Measurements from ENCODE around the gene RPS24.

Gene RPS24

GRCh38 chr10:78033637-78034470, at the start of gene RPS24:
Gene RPS24, plus strand, starts transcription at chr10:78033863. Its CDS starts 39 bp downstream, at chr10:78033902.
- Histone ChIP-seq H3K79me2 (ENCODE audit: insufficient read depth, low read depth) (peaks cover 44% of the 10 kb centered on the region), H3K4me3 (IDR thresholded peaks at IDR 0.05; ENCODE audit: insufficient read depth, low read depth, low read length) (no peak within 1 kb of the TSS), H3K27ac (peak within 1 kb of the TSS; percentile 70), H3K9ac (peak within 1 kb of the TSS; percentile 89), H4K20me1 (ENCODE audit: insufficient read depth) (peaks cover 39% of the 10 kb centered on the region), H3K4me1 (ENCODE audit: low read depth, poor library complexity, severe bottlenecking) (peaks cover 43% of the 10 kb centered on the region), H2AFZ (ENCODE audit: low read depth) (peak within 1 kb of the TSS; percentile 70; the same call in 1 of the 2 replicates), H3K4me2 (peak within 1 kb of the TSS; percentile 82), H3K36me3 (ENCODE audit: insufficient read depth) (peaks cover 25% of the 10 kb centered on the region; the same call in 1 of the 2 replicates), H3K27me3 (ENCODE audit: insufficient read depth, low read depth) (0 out of 2 replicates have a peak, but pooled peaks cover 3% of the 10 kb centered on the region)
- TF ChIP-seq CTCF (conservative IDR thresholded peaks at IDR 0.05; ENCODE audit: low read depth, low read length) = 0 out of 2 replicates have a peak, but pooled peaks have one; percentile 16

DNA sequence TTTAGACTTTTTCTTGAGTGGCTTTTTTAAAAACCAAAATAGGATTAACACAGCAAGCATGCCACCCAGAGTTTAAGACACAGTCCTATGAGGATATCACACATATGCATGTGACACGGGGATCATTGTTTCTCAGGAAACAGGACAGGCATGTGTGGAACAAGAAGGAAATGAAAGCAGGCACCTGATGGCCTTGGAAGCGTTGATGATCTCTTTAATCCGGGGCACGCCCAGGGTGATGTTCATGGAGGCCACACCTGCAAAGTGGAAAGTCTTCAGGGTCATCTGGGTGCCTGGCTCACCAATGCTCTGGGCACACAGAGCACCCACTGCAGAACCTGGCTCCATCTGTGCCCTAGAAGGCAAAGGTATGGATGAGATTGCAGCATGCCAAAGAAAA, 48.7 kb upstream of the RPS24 start:
- H3K27ac ChIP-seq = no peak overlapping the region
- H3K27me3 ChIP-seq (ENCODE audit: insufficient read depth, low read depth) = no peaks in the 10 kb centered on the region
- TF ChIP-seq CTCF (conservative IDR thresholded peaks at IDR 0.05; ENCODE audit: low read depth, low read length) = no peak
- H3K4me3 ChIP-seq (IDR thresholded peaks at IDR 0.05; ENCODE audit: insufficient read depth, low read depth, low read length) = no peak overlapping the region
- no peak overlapping the region for H3K9ac ChIP-seq
- H2AFZ ChIP-seq (ENCODE audit: low read depth) = no peak overlapping the region
- no peak overlapping the region for H3K4me2 ChIP-seq
- no peaks in the 10 kb centered on the region for H4K20me1 ChIP-seq (ENCODE audit: insufficient read depth)
- 0 out of 2 replicates have a peak, but pooled peaks cover 7% of the 10 kb centered on the region for H3K36me3 ChIP-seq (ENCODE audit: insufficient read depth)
- H3K4me1 ChIP-seq (ENCODE audit: low read depth, poor library complexity, severe bottlenecking) = no peaks in the 10 kb centered on the region
- H3K79me2 ChIP-seq (ENCODE audit: insufficient read depth, low read depth) = no peaks in the 10 kb centered on the region

DNA sequence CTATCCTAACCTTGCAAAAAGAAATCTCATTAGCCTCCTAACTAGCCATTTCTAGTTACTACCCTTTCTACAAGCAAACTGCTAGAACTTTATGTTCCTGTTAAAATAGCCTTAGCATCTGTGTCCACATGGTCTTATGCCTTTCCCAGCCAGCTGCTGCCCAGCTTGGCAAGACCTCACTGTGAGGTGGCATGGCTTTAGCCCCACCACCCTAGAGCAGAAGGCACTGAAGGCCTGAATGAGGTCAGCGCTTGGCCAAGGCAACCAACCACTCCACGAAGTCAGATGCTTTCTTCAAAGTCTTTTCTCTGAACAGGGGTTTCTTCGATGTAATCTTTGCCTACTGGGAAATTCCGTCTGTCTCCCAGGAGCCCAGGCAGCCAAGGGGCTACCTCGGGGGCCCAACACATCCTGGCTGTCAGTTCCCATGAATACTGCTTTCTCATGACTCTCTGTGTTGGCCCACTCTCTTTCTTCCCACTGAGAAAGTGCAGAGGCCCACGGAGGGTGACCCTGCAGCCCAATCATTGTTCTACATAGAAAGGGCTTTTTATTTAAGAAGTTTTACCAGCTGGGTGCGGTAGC, 45.9 kb upstream of the RPS24 start:
- peaks cover 12% of the 10 kb centered on the region; the same call in 1 of the 2 replicates for H3K36me3 ChIP-seq (ENCODE audit: insufficient read depth)
- no peak for TF ChIP-seq CTCF (conservative IDR thresholded peaks at IDR 0.05; ENCODE audit: low read depth, low read length)

DNA sequence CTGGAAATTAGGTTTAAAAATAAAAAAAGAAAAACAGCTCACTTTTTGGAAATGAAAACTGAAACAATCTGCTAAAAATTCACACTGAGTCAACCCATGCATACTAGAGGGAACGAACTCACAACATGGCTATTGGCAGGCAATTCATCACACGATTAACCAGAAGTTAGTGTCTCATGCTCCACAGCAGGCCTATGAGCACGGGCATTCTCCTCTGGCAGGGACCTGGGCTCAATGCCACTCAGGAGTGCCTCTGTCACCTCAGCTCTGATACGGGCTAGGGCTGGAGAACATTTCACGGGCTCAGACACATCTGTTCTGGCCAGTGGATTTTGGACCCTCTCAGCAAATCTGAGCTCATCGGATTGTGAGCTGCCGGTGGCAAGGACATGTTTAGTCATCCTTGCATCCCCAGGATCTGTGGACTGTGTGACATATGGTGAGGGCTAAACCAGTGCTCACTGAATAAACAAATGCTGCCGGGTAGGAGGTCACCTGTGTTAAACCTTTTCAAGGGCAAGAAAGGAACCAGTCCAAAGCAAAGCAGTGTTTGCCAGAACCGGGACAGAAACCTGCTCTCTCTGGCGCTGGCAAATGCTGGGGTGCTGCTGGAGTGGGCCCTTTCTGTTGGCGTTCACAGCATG, 44.5 kb upstream of the RPS24 start:
- no peak overlapping the region for H3K4me2 ChIP-seq
- H3K4me3 ChIP-seq (IDR thresholded peaks at IDR 0.05; ENCODE audit: insufficient read depth, low read depth, low read length) = no peak overlapping the region
- H4K20me1 ChIP-seq (ENCODE audit: insufficient read depth) = no peaks in the 10 kb centered on the region
- H3K79me2 ChIP-seq (ENCODE audit: insufficient read depth, low read depth) = no peaks in the 10 kb centered on the region
- no peak for TF ChIP-seq CTCF (conservative IDR thresholded peaks at IDR 0.05; ENCODE audit: low read depth, low read length)
- H2AFZ ChIP-seq (ENCODE audit: low read depth) = no peak overlapping the region
- no peaks in the 10 kb centered on the region for H3K4me1 ChIP-seq (ENCODE audit: low read depth, poor library complexity, severe bottlenecking)
- H3K9ac ChIP-seq = no peak overlapping the region
- no peaks in the 10 kb centered on the region for H3K27me3 ChIP-seq (ENCODE audit: insufficient read depth, low read depth)
- H3K36me3 ChIP-seq (ENCODE audit: insufficient read depth) = peaks cover 15% of the 10 kb centered on the region; the same call in 1 of the 2 replicates
- no peak overlapping the region for H3K27ac ChIP-seq

More for the DNA sequence above, 45.9 kb upstream of the RPS24 start:
- Histone ChIP-seq H3K9ac (no peak overlapping the region), H2AFZ (ENCODE audit: low read depth) (no peak overlapping the region), H3K27me3 (ENCODE audit: insufficient read depth, low read depth) (no peaks in the 10 kb centered on the region), H3K4me2 (no peak overlapping the region), H3K27ac (no peak overlapping the region), H3K4me3 (IDR thresholded peaks at IDR 0.05; ENCODE audit: insufficient read depth, low read depth, low read length) (no peak overlapping the region), H3K79me2 (ENCODE audit: insufficient read depth, low read depth) (no peaks in the 10 kb centered on the region), H3K4me1 (ENCODE audit: low read depth, poor library complexity, severe bottlenecking) (no peaks in the 10 kb centered on the region), H4K20me1 (ENCODE audit: insufficient read depth) (no peaks in the 10 kb centered on the region)
